Cardiac muscle cell (in vitro differentiated cells and primary cell): ENCODE measurements around the gene CBLB. TPM values are rescaled to one million over a fixed set of nuclear protein-coding genes. Genes with fewer than 3 reads are reported as not detected.

Source experiments
- DNase-seq, 2 donors: peaks; one replicate each; pipeline versions ENCODE4 v3.0.0 to v3.0.0-alpha.2; 2010 to 2017; ENCODE audit warnings: low read depth in 1 of 2, low spot score in 1 of 2
- H3K27ac ChIP-seq: fragments of 200-600 bp; sonication (generic); 2 replicates; pipeline ENCODE4 v1.5.1; 2016
- H3K27me3 ChIP-seq: fragments of 200-600 bp; sonication (generic); 2 replicates; pipeline ENCODE4 v1.6.0; 2016; ENCODE audit warnings: control low read depth
- H3K36me3 ChIP-seq: fragments of 200-600 bp; sonication (generic); 2 replicates; pipeline ENCODE4 v1.5.1; 2016; ENCODE audit warnings: control low read depth
- H3K4me1 ChIP-seq: fragments of 200-600 bp; sonication (generic); 2 replicates; pipeline ENCODE4 v1.8.1; 2017; ENCODE audit warnings: low read depth, mild to moderate bottlenecking, mixed run types
- H3K4me3 ChIP-seq: fragments of 200-600 bp; sonication (generic); 2 replicates; pipeline ENCODE4 v1.5.1; 2016; ENCODE audit warnings: mild to moderate bottlenecking
- H3K9me3 ChIP-seq: fragments of 200-600 bp; sonication (generic); 2 replicates; pipeline ENCODE4 v1.5.1; 2017; ENCODE audit warnings: low read depth, mild to moderate bottlenecking, control low read depth
- CTCF ChIP-seq: IDR thresholded peaks from 2 replicates; pipeline ENCODE4 v1.5.1; 2012; ENCODE audit warnings: low read depth, mild to moderate bottlenecking, low read length
- polyA plus RNA-seq: library from polyadenylated mRNA; unstranded; fragments of >200 nt; fragmentation: Nextera tagmentation; extraction: Ambion mirVana; gene quantifications from 2 replicates; pipeline ENCODE4 v1.2.1, GENCODE V29; 2016
- total RNA-seq: library from RNA; depleted of rRNA; stranded (reverse); fragments of >200 nt; gene quantifications from 2 replicates; pipeline ENCODE4 v1.2.3, GENCODE V29; 2016

CBLB gene
- total and polyA plus RNA-seq, 2 experiments from 2014 or later, result 30.3 to 48.2 TPM

- Histone ChIP-seq H3K36me3 (peaks cover 14% of the 10 kb centered on the region), H3K9me3 (no peaks in the 10 kb centered on the region), H3K27me3 (no peaks in the 10 kb centered on the region), H3K4me1 (no peaks in the 10 kb centered on the region), H3K27ac (no peak overlapping the region), H3K4me3 (no peak overlapping the region)
- TF ChIP-seq CTCF, result no peak
- DNase-seq, result peak in 1 of 2 donors; percentile 72
Measured at GRCh38 chr3:105747060-105747541, 121.7 kb downstream of the CBLB start.

DNA sequence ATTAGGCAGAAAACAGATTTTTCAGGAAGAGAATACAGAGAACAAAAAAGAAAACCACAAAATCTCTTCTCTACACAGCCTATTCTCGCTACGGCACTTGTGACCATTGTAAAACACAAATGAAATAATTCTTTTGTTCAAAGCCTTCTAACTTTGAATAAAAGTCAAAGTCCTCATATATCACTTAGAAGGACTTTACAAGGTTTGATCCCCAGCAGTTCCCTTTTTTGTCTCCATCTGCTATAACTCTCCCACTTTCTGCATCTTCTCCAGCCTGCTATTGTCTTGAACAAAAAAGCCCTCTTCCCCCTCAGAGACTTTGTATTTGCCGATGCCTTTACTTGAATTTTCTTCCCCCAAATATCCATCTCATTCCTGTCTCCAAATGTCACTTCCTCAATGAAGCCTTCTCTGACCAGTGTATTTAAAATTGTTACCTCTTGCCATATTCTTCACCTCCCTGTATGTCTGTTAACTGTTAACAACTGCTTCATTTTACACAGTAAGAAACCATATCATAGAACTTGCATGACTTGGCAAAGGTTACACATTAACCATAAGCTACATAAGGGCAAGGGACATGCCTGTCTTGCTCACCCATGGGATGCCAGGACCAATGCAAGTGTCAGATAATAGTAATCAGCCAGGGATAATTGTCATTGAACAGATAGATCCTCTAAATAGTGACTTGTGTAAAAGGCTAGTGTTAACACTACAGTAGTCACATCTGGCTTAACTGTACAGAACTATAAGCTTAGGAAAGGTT is 122.4 kb downstream of the CBLB start:
- no peak overlapping the region for H3K27ac ChIP-seq

DNA sequence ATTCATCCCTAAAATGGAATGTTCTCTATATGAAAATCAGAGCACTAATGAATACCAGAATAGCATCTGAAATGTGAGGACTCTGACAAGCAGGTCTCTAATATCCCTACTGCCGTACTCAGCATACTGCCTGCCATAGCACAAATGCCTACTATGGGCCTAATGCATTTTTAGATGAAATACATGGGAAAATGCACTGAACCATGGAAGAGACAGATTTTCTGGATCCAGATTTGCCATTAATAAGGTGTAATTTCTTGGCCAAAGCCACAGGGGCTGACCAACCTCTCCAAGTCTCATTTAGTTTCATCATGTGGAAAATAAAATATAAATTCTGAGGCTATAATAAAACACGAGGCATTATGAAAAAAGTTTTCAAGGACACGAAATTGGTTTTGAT is 123.8 kb downstream of the CBLB start:
- no peak for DNase-seq
- Histone ChIP-seq H3K36me3 (peaks cover 14% of the 10 kb centered on the region), H3K4me3 (no peak overlapping the region), H3K27ac (no peak overlapping the region), H3K4me1 (no peaks in the 10 kb centered on the region), H3K27me3 (no peaks in the 10 kb centered on the region), H3K9me3 (no peaks in the 10 kb centered on the region)
- no peak for TF ChIP-seq CTCF

More for the DNA sequence above, 122.4 kb downstream of the CBLB start:
- DNase-seq, result no peak
- Histone ChIP-seq H3K9me3 (no peaks in the 10 kb centered on the region), H3K4me3 (no peak overlapping the region), H3K36me3 (peaks cover 14% of the 10 kb centered on the region), H3K4me1 (no peaks in the 10 kb centered on the region), H3K27me3 (no peaks in the 10 kb centered on the region)
- TF ChIP-seq CTCF, result no peak

DNA sequence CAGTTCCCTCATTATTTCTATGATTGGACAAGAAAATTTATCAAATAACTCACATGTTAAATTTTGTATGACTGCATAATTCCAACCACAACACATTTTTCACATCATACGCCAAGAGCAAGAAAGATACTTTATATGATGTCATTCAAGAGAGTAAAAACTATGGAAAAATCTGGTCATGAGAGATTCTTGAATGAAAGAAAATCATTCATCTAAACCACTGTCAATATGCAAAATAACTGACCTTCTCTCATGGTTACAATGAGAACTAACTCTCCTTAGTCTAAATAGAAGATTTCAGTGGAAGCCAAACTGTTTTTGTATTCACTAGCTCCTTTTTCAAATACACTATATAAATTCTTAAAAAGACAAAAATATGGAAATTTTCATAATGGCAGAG is 124.6 kb downstream of the CBLB start:
- H3K36me3 ChIP-seq, result peaks cover 16% of the 10 kb centered on the region
- no peak overlapping the region for H3K27ac ChIP-seq
- H3K27me3 ChIP-seq, result no peaks in the 10 kb centered on the region
- no peak for TF ChIP-seq CTCF
- no peaks in the 10 kb centered on the region for H3K4me1 ChIP-seq
- no peaks in the 10 kb centered on the region for H3K9me3 ChIP-seq
- no peak for DNase-seq
- H3K4me3 ChIP-seq, result no peak overlapping the region

- H3K4me1 ChIP-seq, result no peaks in the 10 kb centered on the region
Measured at GRCh38 chr3:105733356-105733755, 135.5 kb downstream of the CBLB start.

More at GRCh38 chr3:105733356-105733755, 135.5 kb downstream of the CBLB start:
- Histone ChIP-seq H3K36me3 (peaks cover 19% of the 10 kb centered on the region), H3K9me3 (no peaks in the 10 kb centered on the region), H3K27ac (no peak overlapping the region), H3K4me3 (no peak overlapping the region), H3K27me3 (no peaks in the 10 kb centered on the region)
- no peak for TF ChIP-seq CTCF
- no peak for DNase-seq
